Right lobe of liver (tissue), 6 donors: ENCODE results near the gene ARHGAP22. TPM values are rescaled to one million over a fixed set of nuclear protein-coding genes. Genes with fewer than 3 reads are reported as not detected.

Source experiments
- ATAC-seq, 4 donors: fragments of 200-7000 bp; cut with Tn5 transposase; one replicate each; pipeline ENCODE4 v1.9.1; 2020; ENCODE audit warnings: mild to moderate bottlenecking in 4 of 4, moderate library complexity in 4 of 4
- DNase-seq, 3 donors: peaks; one replicate each; pipeline ENCODE4 v3.0.0-alpha.2; 2020
- H3K27ac ChIP-seq, 3 donors: fragments of 200-600 bp; one replicate each; pipeline ENCODE4 v1.8.0; 2022
- H3K27me3 ChIP-seq, 2 donors: fragments of 200-600 bp; one replicate each; pipeline ENCODE4 v1.8.0; 2022
- H3K36me3 ChIP-seq, 4 donors: fragments of 200-600 bp; sonication (generic) in 1 of 4; one replicate each; pipeline versions ENCODE4 v1.5.1 to v1.8.0; 2017 to 2022; ENCODE audit warnings: control low read depth in 1 of 4
- H3K4me1 ChIP-seq, 4 donors: fragments of 200-600 bp; sonication (generic) in 1 of 4; one replicate each; pipeline versions ENCODE4 v1.5.1 to v1.8.0; 2017 to 2022; ENCODE audit warnings: control low read depth in 1 of 4
- H3K4me3 ChIP-seq, 3 donors: fragments of 200-600 bp; one replicate each; pipeline ENCODE4 v1.8.0; 2022
- H3K9me3 ChIP-seq, 4 donors: fragments of 200-600 bp; sonication (generic) in 1 of 4; one replicate each; pipeline versions ENCODE4 v1.5.1 to v1.8.0; 2017 to 2022; ENCODE audit warnings: control low read depth in 1 of 4
- CTCF ChIP-seq, 4 donors: fragments of 200-600 bp in 3 of 4; fragments of 450-650 bp in 1 of 4; IDR thresholded peaks; one replicate each; pipeline versions ENCODE4 v1.5.1 to v1.8.0; 2016 to 2022; ENCODE audit warnings: antibody characterized with exemption in 4 of 4, mild to moderate bottlenecking in 2 of 4
- POLR2A ChIP-seq: fragments of 450-650 bp; IDR thresholded peaks from one replicate; pipeline ENCODE4 v1.6.1; 2017; ENCODE audit warnings: antibody characterized with exemption, mild to moderate bottlenecking
- WGBS: methylation state at CpG from one replicate; pipeline ENCODE4 v1.1.6; 2018; ENCODE audit warnings: low coverage, low lambda C conversion rate; ENCODE audit not compliant: insufficient coverage; ENCODE audit errors: missing lambda C conversion rate; 5-methylcytosine and 5-hydroxymethylcytosine counted together
- intact Hi-C, 2 donors: fragments of 100-400 bp; cut with DNase I; formaldehyde crosslinking; loops; one replicate each; pipeline versions ENCODE4 v1.11.2 to v1.14.1; 2022
- total RNA-seq, 6 experiments: library from RNA; depleted of rRNA in 2 of 6; stranded (reverse); fragments of >200 nt in 2 of 6; fragmentation: NEBNext Ultra II Directional in 3 of 6; extraction: Animal tissue kit (Norgen Biotek cat#: 25700) in 3 of 6; gene quantifications; one replicate each; pipeline versions ENCODE4 v1.1.0 to v1.2.4, GENCODE V29; 2016 to 2023
- donor health status: DM: no; HTN: yes; CAD: no.
- donor health status: DM: no; HTN: no; CAD: no.
- donor health status: DM: no; HTN: no; CAD: no.
- donor health status: DM: no; HTN: yes; CAD: no.
- donor health status: DM: no; HTN: yes; CAD: no.

The ARHGAP22 gene
- total RNA-seq, 6 experiments from 2014 or later = 0.22 to 3.6 (median 0.64) TPM

GRCh38 chr10:48414778-48415177 is 190.1 kb downstream of the ARHGAP22 start:
- H3K4me1 ChIP-seq = no peaks in the 10 kb centered on the region
- H3K27ac ChIP-seq = no peak overlapping the region
- ATAC-seq = no peak
- no peak overlapping the region for H3K4me3 ChIP-seq
- H3K36me3 ChIP-seq = peaks cover 0 to 5% (median 0%) of the 10 kb centered on the region in 4 donors
- 100% methylated on average over 1 of the region's 1 CpG for WGBS
- no peak for DNase-seq
- H3K27me3 ChIP-seq = no peaks in the 10 kb centered on the region
- H3K9me3 ChIP-seq = no peaks in the 10 kb centered on the region
- TF ChIP-seq CTCF (IDR thresholded peaks at IDR 0.05) = no peak
- no peak for TF ChIP-seq POLR2A
- intact Hi-C loops = no loop called here

GRCh38 chr10:48414160-48414559 is 190.7 kb downstream of the ARHGAP22 start:
- 100% methylated on average over 1 of the region's 1 CpG for WGBS
- TF ChIP-seq CTCF (IDR thresholded peaks at IDR 0.05) (no peak), POLR2A (no peak)
- ATAC-seq = no peak
- Histone ChIP-seq H3K4me1 (no peaks in the 10 kb centered on the region), H3K27me3 (no peaks in the 10 kb centered on the region), H3K27ac (no peak overlapping the region), H3K9me3 (no peaks in the 10 kb centered on the region), H3K36me3 (peaks cover 0 to 5% (median 0%) of the 10 kb centered on the region in 4 donors), H3K4me3 (no peak overlapping the region)
- no peak for DNase-seq
- intact Hi-C loops = no loop called here

GRCh38 chr10:48412933-48413332 is 191.9 kb downstream of the ARHGAP22 start:
- ATAC-seq (no peak), DNase-seq (no peak)
- H3K36me3 ChIP-seq = peaks cover 0 to 5% (median 0%) of the 10 kb centered on the region in 4 donors
- intact Hi-C loops = no loop called here
- TF ChIP-seq POLR2A (no peak), CTCF (IDR thresholded peaks at IDR 0.05) (no peak)
- H3K27ac ChIP-seq = no peak overlapping the region
- H3K9me3 ChIP-seq = no peaks in the 10 kb centered on the region
- WGBS = 89% methylated on average over 4 of the region's 4 CpGs
- no peaks in the 10 kb centered on the region for H3K27me3 ChIP-seq
- no peaks in the 10 kb centered on the region for H3K4me1 ChIP-seq
- no peak overlapping the region for H3K4me3 ChIP-seq

GRCh38 chr10:48412081-48412480 is 192.8 kb downstream of the ARHGAP22 start:
- Histone ChIP-seq H3K27ac (no peak overlapping the region), H3K27me3 (no peaks in the 10 kb centered on the region), H3K4me3 (no peak overlapping the region), H3K9me3 (no peaks in the 10 kb centered on the region), H3K4me1 (no peaks in the 10 kb centered on the region), H3K36me3 (peaks cover 0 to 5% (median 0%) of the 10 kb centered on the region in 4 donors)
- intact Hi-C loops = no loop called here
- WGBS = 100% methylated on average over 3 of the region's 3 CpGs
- DNase-seq (no peak), ATAC-seq (no peak)
- TF ChIP-seq CTCF (IDR thresholded peaks at IDR 0.05) (no peak), POLR2A (no peak)

GRCh38 chr10:48411510-48411909 is 193.4 kb downstream of the ARHGAP22 start:
- Histone ChIP-seq H3K4me1 (no peaks in the 10 kb centered on the region), H3K9me3 (no peaks in the 10 kb centered on the region), H3K27me3 (no peaks in the 10 kb centered on the region), H3K36me3 (peaks cover 0 to 5% (median 0%) of the 10 kb centered on the region in 4 donors), H3K4me3 (no peak overlapping the region), H3K27ac (no peak overlapping the region)
- no peak for TF ChIP-seq POLR2A
- TF ChIP-seq CTCF (IDR thresholded peaks at IDR 0.05) = no peak
- intact Hi-C loops = no loop called here
- DNase-seq (no peak), ATAC-seq (no peak)
- 100% methylated on average over 2 of the region's 2 CpGs for WGBS
